HepG2 (cell line): Measurements from ENCODE around the gene PDE9A. TPM values are rescaled to one million over a fixed set of nuclear protein-coding genes. Genes with fewer than 3 reads are reported as not detected.
A peak's percentile ranks its signal among the peaks of the same experiment; 100 is the strongest.

ENCODE experiments used
- ADNP ChIP-seq: sonication (generic); formaldehyde crosslinking; IDR thresholded peaks from 2 replicates; pipeline ENCODE4 v1.4.0; 2020; ENCODE audit warnings: missing genetic modification reagents
- BHLHE40 ChIP-seq: IDR thresholded peaks from 2 replicates; pipeline ENCODE4 v1.6.1; 2011; ENCODE audit warnings: low read length, improper control_type of control experiment
- ESRRA ChIP-seq: sonication (generic); formaldehyde crosslinking; IDR thresholded peaks from 2 replicates; pipeline ENCODE4 v1.5.1; 2020; ENCODE audit warnings: mild to moderate bottlenecking, low read depth, missing genetic modification reagents
- FOXA1 ChIP-seq, 2 experiments: fragments of 450-650 bp in 1 of 2; sonication (generic) in 1 of 2; formaldehyde crosslinking in 1 of 2; IDR thresholded peaks; 2 replicates each; pipeline versions ENCODE4 v1.4.0 to v1.6.1; 2016 to 2020; ENCODE audit warnings: missing genetic modification reagents in 1 of 2
- FOXO1 ChIP-seq: sonication (generic); formaldehyde crosslinking; IDR thresholded peaks from 2 replicates; pipeline ENCODE4 v1.4.0; 2020; ENCODE audit warnings: missing genetic modification reagents
- GRHL1 ChIP-seq: sonication (generic); formaldehyde crosslinking; conservative IDR thresholded peaks from 2 replicates; pipeline ENCODE4 v1.8.0; 2022; ENCODE audit warnings: missing genetic modification reagents
- HBP1 ChIP-seq: IDR thresholded peaks from 2 replicates; pipeline ENCODE4 v1.6.1; 2016; ENCODE audit warnings: low read depth, control low read depth
- HES4 ChIP-seq: sonication (generic); formaldehyde crosslinking; IDR thresholded peaks from 2 replicates; pipeline ENCODE4 v1.9.0; 2021; ENCODE audit warnings: mild to moderate bottlenecking, missing genetic modification reagents, borderline replicate concordance
- HOXA3 ChIP-seq: sonication (generic); formaldehyde crosslinking; IDR thresholded peaks from 2 replicates; pipeline ENCODE4 v1.5.0; 2020; ENCODE audit warnings: missing genetic modification reagents
- JDP2 ChIP-seq: sonication (generic); formaldehyde crosslinking; IDR thresholded peaks from 2 replicates; pipeline ENCODE4 v1.8.1; 2022; ENCODE audit warnings: missing genetic modification reagents, borderline replicate concordance
- KLF11 ChIP-seq: IDR thresholded peaks from 2 replicates; pipeline ENCODE4 v1.6.1; 2016; ENCODE audit warnings: missing compliant biosample characterization
- MXD4 ChIP-seq: IDR thresholded peaks from 2 replicates; pipeline ENCODE4 v1.6.1; 2016; ENCODE audit warnings: mild to moderate bottlenecking, missing biosample characterization, missing genetic modification reagents
- MYC ChIP-seq: sonication (generic); formaldehyde crosslinking; IDR thresholded peaks from 2 replicates; pipeline ENCODE4 v1.9.0; 2021; ENCODE audit warnings: missing genetic modification reagents, borderline replicate concordance
- NFIB ChIP-seq: sonication (generic); formaldehyde crosslinking; IDR thresholded peaks from 2 replicates; pipeline ENCODE4 v1.9.0; 2021; ENCODE audit warnings: missing genetic modification reagents, mild to moderate bottlenecking, borderline replicate concordance
- NRL ChIP-seq: sonication (generic); formaldehyde crosslinking; IDR thresholded peaks from 2 replicates; pipeline ENCODE4 v1.5.0; 2020; ENCODE audit warnings: missing genetic modification reagents, mild to moderate bottlenecking, moderate library complexity, borderline replicate concordance
- POGZ ChIP-seq: sonication (generic); formaldehyde crosslinking; IDR thresholded peaks from 2 replicates; pipeline ENCODE4 v1.4.0; 2020; ENCODE audit warnings: mild to moderate bottlenecking, missing genetic modification reagents
- SRSF1 ChIP-seq: fragments of 200-400 bp; formaldehyde crosslinking; optimal IDR thresholded peaks from 2 replicates; pipeline ENCODE3; 2017; ENCODE audit warnings: mild to moderate bottlenecking, low read depth, low read length, moderate library complexity
- TBX2 ChIP-seq: sonication (generic); formaldehyde crosslinking; IDR thresholded peaks from 2 replicates; pipeline ENCODE4 v1.5.0; 2020; ENCODE audit warnings: missing genetic modification reagents, mild to moderate bottlenecking, borderline replicate concordance
- XBP1 ChIP-seq: sonication (generic); formaldehyde crosslinking; IDR thresholded peaks from 2 replicates; pipeline ENCODE4 v1.5.0; 2020; ENCODE audit warnings: missing genetic modification reagents
- ZBTB2 ChIP-seq: sonication (generic); formaldehyde crosslinking; IDR thresholded peaks from 2 replicates; pipeline ENCODE4 v1.8.0; 2022; ENCODE audit warnings: low read depth, missing genetic modification reagents
- ZBTB7B ChIP-seq: sonication (generic); formaldehyde crosslinking; IDR thresholded peaks from 2 replicates; pipeline ENCODE4 v1.4.0; 2020; ENCODE audit warnings: missing genetic modification reagents
- ZFP90 ChIP-seq: sonication (generic); formaldehyde crosslinking; IDR thresholded peaks from 2 replicates; pipeline ENCODE4 v1.8.0; 2022; ENCODE audit warnings: missing genetic modification reagents, mild to moderate bottlenecking, inconsistent platforms, borderline replicate concordance
- ZFYVE20 ChIP-seq: sonication (generic); formaldehyde crosslinking; IDR thresholded peaks from 2 replicates; pipeline ENCODE4 v1.8.0; 2023; ENCODE audit warnings: low read depth, mild to moderate bottlenecking, moderate library complexity, missing genetic modification reagents, borderline replicate concordance
- ZNF256 ChIP-seq: sonication (generic); formaldehyde crosslinking; conservative IDR thresholded peaks from 2 replicates; pipeline ENCODE4 v1.4.0; 2020; ENCODE audit warnings: missing genetic modification reagents
- ZNF468 ChIP-seq: sonication (generic); formaldehyde crosslinking; IDR thresholded peaks from 2 replicates; pipeline ENCODE4 v1.8.0; 2022; ENCODE audit warnings: mild to moderate bottlenecking, moderate library complexity, missing genetic modification reagents
- ZNF557 ChIP-seq: sonication (generic); formaldehyde crosslinking; IDR thresholded peaks from 2 replicates; pipeline ENCODE4 v1.4.0; 2020; ENCODE audit warnings: missing genetic modification reagents
- ZNF790 ChIP-seq: sonication (generic); formaldehyde crosslinking; IDR thresholded peaks from 2 replicates; pipeline ENCODE4 v1.8.0; 2022; ENCODE audit warnings: missing genetic modification reagents, mild to moderate bottlenecking, borderline replicate concordance
- polyA plus RNA-seq, 8 experiments: library from polyadenylated mRNA; depleted of rRNA in 3 of 8; stranded (reverse) in 7 of 8; unstranded in 1 of 8; fragments of >200 nt; fragmentation: Illumina TruSeq in 4 of 8; extraction: Trizol in 4 of 8; gene quantifications; 2 replicates each; pipeline versions ENCODE4 v1.2.1 to v1.2.3, GENCODE V29; 2011 to 2016; ENCODE audit warnings: low read depth in 4 of 8, missing spikeins in 1 of 8, mixed read lengths in 1 of 8; ENCODE audit not compliant: insufficient read depth in 1 of 8
- total RNA-seq, 5 experiments: library from RNA; depleted of rRNA; stranded (reverse); fragments of >200 nt; fragmentation: Illumina TruSeq; extraction: Trizol; gene quantifications; 2 replicates each; pipeline ENCODE4 v1.2.3, GENCODE V29; 2016; ENCODE audit warnings: low read depth in 1 of 5

The PDE9A gene
- total and polyA plus RNA-seq, 2 of the 13 experiments (the other 11 are each of a cell fraction or from before 2014, with no cell fraction given), result 4.6 to 19.7 TPM

DNA sequence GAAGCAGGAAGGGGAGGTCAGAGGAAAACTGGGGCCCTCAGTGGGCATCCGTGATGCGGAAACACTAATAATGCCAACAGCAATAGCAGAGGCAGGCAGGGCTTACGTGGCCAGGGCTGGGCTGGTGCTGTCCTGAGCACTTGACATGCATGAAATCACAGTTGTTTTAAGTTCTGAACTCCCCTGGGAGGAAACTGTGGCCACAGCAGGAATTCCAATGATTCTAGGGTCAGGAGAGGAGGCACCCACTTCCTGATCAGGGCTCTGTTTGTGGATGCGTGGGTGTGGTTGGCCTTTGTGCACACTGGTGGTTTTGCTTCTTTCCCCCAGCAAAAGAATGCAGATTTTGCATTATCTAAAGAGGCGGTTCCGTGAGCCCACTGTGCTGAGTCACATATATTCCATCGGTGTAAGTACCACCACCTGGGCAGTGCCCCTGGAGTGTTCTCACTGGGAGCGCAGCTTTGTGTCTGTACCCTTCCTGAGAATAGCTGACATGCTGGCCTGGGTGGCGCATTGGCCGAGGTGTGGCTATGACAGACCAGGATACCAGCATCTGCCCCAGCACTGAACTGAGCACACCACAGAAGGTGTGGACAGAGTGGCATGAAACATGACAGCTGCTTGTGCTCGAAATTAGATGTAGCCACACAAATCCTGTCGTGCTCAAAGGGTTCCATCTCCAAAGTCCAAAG lies 71.0 kb downstream of the PDE9A start (continued):
- TF ChIP-seq GRHL1 (CRISPR knock-in tag), result no peak
- peak; percentile 29; the same call in 1 of the 2 replicates for TF ChIP-seq MYC (CRISPR knock-in tag)
- no peak for TF ChIP-seq ZNF468 (CRISPR knock-in tag)
- no peak for TF ChIP-seq HES4
- TF ChIP-seq ZNF557 (CRISPR knock-in tag), result no peak
- no peak for TF ChIP-seq ADNP (CRISPR knock-in tag)
- TF ChIP-seq TBX2 (CRISPR knock-in tag), result peak; percentile 49
- TF ChIP-seq XBP1 (CRISPR knock-in tag), result no peak
- no peak for TF ChIP-seq ZNF256 (CRISPR knock-in tag)
- TF ChIP-seq SRSF1, result no peak
- no peak; the same call in 1 of the 2 replicates for TF ChIP-seq HOXA3 (CRISPR knock-in tag)
- no peak for TF ChIP-seq ZBTB7B (CRISPR knock-in tag)
- no peak for TF ChIP-seq HBP1 (CRISPR knock-in tag)
- no peak for TF ChIP-seq FOXA1 (IDR thresholded peaks at IDR 0.05)
- TF ChIP-seq FOXA1 (CRISPR knock-in tag; IDR thresholded peaks at IDR 0.05), result peak; percentile 25; the same call in 1 of the 2 replicates
- no peak for TF ChIP-seq ZFP90 (CRISPR knock-in tag)
- TF ChIP-seq POGZ (CRISPR knock-in tag), result 0 out of 2 replicates have a peak, but pooled peaks have one; percentile 5
- no peak for TF ChIP-seq ESRRA
- no peak for TF ChIP-seq ZBTB2
- no peak for TF ChIP-seq NFIB (CRISPR knock-in tag)
- TF ChIP-seq ZNF790, result no peak
- no peak for TF ChIP-seq MXD4 (CRISPR knock-in tag)
- TF ChIP-seq BHLHE40, result no peak
- TF ChIP-seq NRL (CRISPR knock-in tag), result no peak
- no peak for TF ChIP-seq JDP2 (CRISPR knock-in tag)
- TF ChIP-seq FOXO1, result no peak; the same call in 1 of the 2 replicates
- TF ChIP-seq KLF11, result no peak
- no peak for TF ChIP-seq ZFYVE20 (CRISPR knock-in tag)
